Fibroblast of lung (primary cell): ENCODE data around the gene CWH43. TPM values are rescaled to one million over a fixed set of nuclear protein-coding genes. Genes with fewer than 3 reads are reported as not detected.

ENCODE experiments used
- DNase-seq, 2 donors: peaks; one replicate each; pipeline versions ENCODE4 v3.0.0 to v3.0.0-alpha.2; 2010; ENCODE audit warnings: low read depth in 2 of 2
- H2AFZ ChIP-seq: 2 replicates; pipeline ENCODE4 v1.5.1; 2012; ENCODE audit warnings: low read length, control low read depth, inconsistent platforms
- H3K27ac ChIP-seq: 2 replicates; pipeline ENCODE4 v1.5.1; 2011; ENCODE audit warnings: low read length, control low read depth; ENCODE audit not compliant: insufficient read depth
- H3K27me3 ChIP-seq: 2 replicates; pipeline ENCODE4 v1.5.1; 2011; ENCODE audit warnings: mild to moderate bottlenecking, low read length; ENCODE audit not compliant: control insufficient read depth, insufficient read depth
- H3K36me3 ChIP-seq: 2 replicates; pipeline ENCODE4 v1.5.1; 2011; ENCODE audit warnings: low read length; ENCODE audit not compliant: control insufficient read depth, insufficient read depth
- H3K4me1 ChIP-seq: 2 replicates; pipeline ENCODE4 v1.5.1; 2011; ENCODE audit warnings: low read length; ENCODE audit not compliant: control insufficient read depth, insufficient read depth; ENCODE audit errors: extremely low read depth
- H3K4me2 ChIP-seq: 2 replicates; pipeline ENCODE4 v1.5.1; 2011; ENCODE audit warnings: low read length, control low read depth; ENCODE audit not compliant: insufficient read depth; ENCODE audit errors: extremely low read depth
- H3K4me3 ChIP-seq, 4 experiments: fragments of 200-600 bp in 1 of 4; sonication (generic) in 1 of 4; replicated peaks in 1 of 4; 2 replicates each; pipeline ENCODE4 v1.5.1; 2011 to 2016; ENCODE audit warnings: low read length in 4 of 4, low read depth in 3 of 4, mild to moderate bottlenecking in 3 of 4, control low read depth in 2 of 4, inconsistent platforms in 1 of 4, mixed read lengths in 1 of 4; ENCODE audit not compliant: insufficient read depth in 1 of 4; ENCODE audit errors: control extremely low read depth in 1 of 4
- H3K79me2 ChIP-seq: 2 replicates; pipeline ENCODE4 v1.5.1; 2012; ENCODE audit warnings: mild to moderate bottlenecking, low read length, inconsistent platforms; ENCODE audit not compliant: control insufficient read depth, insufficient read depth
- H3K9ac ChIP-seq: 2 replicates; pipeline ENCODE4 v1.5.1; 2011; ENCODE audit warnings: mild to moderate bottlenecking, low read length, control low read depth; ENCODE audit not compliant: insufficient read depth
- H3K9me3 ChIP-seq: 2 replicates; pipeline ENCODE4 v1.5.1; 2012; ENCODE audit warnings: low read depth, low read length; ENCODE audit not compliant: control insufficient read depth, insufficient read depth
- H4K20me1 ChIP-seq: 2 replicates; pipeline ENCODE4 v1.5.1; 2011; ENCODE audit warnings: low read length; ENCODE audit not compliant: control insufficient read depth, insufficient read depth; ENCODE audit errors: extremely low read depth
- EZH2 ChIP-seq: IDR thresholded peaks from 2 replicates; pipeline ENCODE4 v1.5.1; 2012; ENCODE audit warnings: low read length, control low read depth, mild to moderate bottlenecking; ENCODE audit errors: missing control alignments
- polyA plus RNA-seq, 2 donors: library from polyadenylated mRNA; depleted of rRNA in 1 of 2; stranded (reverse) in 1 of 2; unstranded in 1 of 2; fragments of >200 nt; gene quantifications; 2 replicates each; pipeline ENCODE4 v1.2.1, GENCODE V29; 2011 to 2012; ENCODE audit warnings: missing spikeins in 1 of 2
- total RNA-seq: library from RNA; depleted of rRNA; stranded (reverse); fragments of >200 nt; gene quantifications from 2 replicates; pipeline ENCODE4 v1.2.1, GENCODE V29; 2014
- TF ChIP-seq, protein P1 (sequence below), 2 donors: IDR thresholded peaks in 1 of 2; conservative IDR thresholded peaks in 1 of 2; 1 replicate in 1 of 2; 2 replicates in 1 of 2; pipeline ENCODE4 v1.5.1; 2011 to 2012; ENCODE audit warnings: low read length in 2 of 2, control low read depth in 1 of 2, inconsistent platforms in 1 of 2, low read depth in 1 of 2, mild to moderate bottlenecking in 1 of 2

The CWH43 gene
- total and polyA plus RNA-seq, 2 donors (not counting 1 experiment from before 2014, with no cell fraction given) = not detected

DNA sequence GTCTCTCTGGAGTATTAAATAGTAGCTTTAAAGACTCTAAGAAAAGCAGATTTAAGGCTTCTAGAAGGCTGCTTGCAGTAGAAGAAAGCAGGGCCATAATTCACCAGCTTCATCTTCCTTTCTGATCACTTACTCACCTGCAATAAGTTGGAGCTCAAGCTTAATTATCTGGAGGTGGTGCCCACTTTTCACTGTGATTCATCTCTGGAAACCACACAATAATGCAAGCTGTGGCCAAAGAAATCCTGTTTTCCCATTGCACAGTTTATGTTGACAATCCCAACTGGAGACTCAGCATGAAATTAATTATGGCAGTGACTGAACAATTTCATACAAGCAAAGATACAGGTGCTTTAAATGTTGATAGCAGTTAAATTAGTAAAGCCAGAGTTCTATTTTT, 14.7 kb downstream of the CWH43 start:
- TF ChIP-seq EZH2 = no peak
- TF ChIP-seq, protein P1, sequence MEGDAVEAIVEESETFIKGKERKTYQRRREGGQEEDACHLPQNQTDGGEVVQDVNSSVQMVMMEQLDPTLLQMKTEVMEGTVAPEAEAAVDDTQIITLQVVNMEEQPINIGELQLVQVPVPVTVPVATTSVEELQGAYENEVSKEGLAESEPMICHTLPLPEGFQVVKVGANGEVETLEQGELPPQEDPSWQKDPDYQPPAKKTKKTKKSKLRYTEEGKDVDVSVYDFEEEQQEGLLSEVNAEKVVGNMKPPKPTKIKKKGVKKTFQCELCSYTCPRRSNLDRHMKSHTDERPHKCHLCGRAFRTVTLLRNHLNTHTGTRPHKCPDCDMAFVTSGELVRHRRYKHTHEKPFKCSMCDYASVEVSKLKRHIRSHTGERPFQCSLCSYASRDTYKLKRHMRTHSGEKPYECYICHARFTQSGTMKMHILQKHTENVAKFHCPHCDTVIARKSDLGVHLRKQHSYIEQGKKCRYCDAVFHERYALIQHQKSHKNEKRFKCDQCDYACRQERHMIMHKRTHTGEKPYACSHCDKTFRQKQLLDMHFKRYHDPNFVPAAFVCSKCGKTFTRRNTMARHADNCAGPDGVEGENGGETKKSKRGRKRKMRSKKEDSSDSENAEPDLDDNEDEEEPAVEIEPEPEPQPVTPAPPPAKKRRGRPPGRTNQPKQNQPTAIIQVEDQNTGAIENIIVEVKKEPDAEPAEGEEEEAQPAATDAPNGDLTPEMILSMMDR (conservative IDR thresholded peaks at IDR 0.05 in 1 of 2, IDR thresholded peaks at IDR 0.05 in 1 of 2; ENCODE audit: low read depth in 1 of 2, low read length in 2 of 2) = no peak
- Histone ChIP-seq H3K9me3 (no peaks in the 10 kb centered on the region), H3K27me3 (no peaks in the 10 kb centered on the region), H3K79me2 (no peaks in the 10 kb centered on the region), H3K9ac (no peak overlapping the region), H3K36me3 (no peaks in the 10 kb centered on the region), H4K20me1 (no peaks in the 10 kb centered on the region), H3K4me2 (no peak overlapping the region), H2AFZ (no peak overlapping the region), H3K4me3 (no peak overlapping the region), H3K27ac (no peak overlapping the region), H3K4me1 (no peaks in the 10 kb centered on the region)
- no peak for DNase-seq

DNA sequence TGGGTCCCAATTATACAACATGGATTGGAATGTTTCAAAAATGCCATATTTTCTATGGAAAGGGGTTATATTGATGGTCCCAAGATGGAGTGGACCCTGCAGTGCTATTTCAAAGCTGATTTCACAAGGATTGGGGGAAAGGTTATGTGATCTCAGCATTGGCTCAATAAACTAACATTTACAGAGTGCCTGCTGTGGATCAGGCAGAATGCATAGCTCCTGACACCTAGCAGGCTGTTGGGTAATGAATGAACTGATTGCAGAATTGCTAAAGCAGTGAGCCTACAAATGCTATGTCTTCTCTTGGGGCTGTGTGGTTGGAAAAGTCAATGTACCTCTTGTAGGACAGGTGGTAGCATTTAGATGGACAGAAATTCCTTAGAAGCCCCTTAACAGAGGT, 16.9 kb downstream of the CWH43 start:
- Histone ChIP-seq H3K9ac (no peak overlapping the region), H3K4me3 (no peak overlapping the region), H3K27ac (no peak overlapping the region), H3K4me1 (no peaks in the 10 kb centered on the region), H3K27me3 (no peaks in the 10 kb centered on the region), H3K79me2 (no peaks in the 10 kb centered on the region), H3K9me3 (no peaks in the 10 kb centered on the region), H3K4me2 (no peak overlapping the region), H2AFZ (no peak overlapping the region), H4K20me1 (no peaks in the 10 kb centered on the region), H3K36me3 (no peaks in the 10 kb centered on the region)
- DNase-seq = no peak
- TF ChIP-seq EZH2 = no peak
- TF ChIP-seq, protein P1 (conservative IDR thresholded peaks at IDR 0.05 in 1 of 2, IDR thresholded peaks at IDR 0.05 in 1 of 2; ENCODE audit: low read depth in 1 of 2, low read length in 2 of 2) = no peak

DNA sequence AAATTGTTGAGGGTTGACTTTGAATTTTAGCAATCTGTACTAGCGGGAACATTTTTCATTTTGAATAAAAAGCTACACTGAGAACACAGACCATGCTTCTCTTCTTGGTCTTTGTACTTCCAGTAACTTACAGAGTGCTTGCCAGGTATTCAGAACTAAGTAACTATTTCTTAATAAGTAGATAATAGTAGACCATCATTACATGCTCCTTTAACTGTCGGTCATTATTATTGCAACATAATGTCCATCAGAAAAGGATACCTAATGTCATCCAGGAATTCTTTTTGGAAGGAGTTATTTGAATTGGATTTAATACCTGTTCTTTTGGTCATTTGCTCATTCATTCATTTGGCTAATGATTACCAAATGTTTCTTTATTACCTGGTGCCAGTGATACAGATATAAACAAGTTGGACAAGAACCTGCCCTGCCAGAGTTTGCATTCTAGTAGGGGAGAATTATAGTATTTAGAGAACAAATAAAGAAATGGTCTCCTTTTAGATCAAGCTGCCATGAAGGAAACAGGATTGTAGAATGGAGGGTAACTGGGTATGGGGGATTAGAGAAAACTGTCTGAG, 32.7 kb downstream of the CWH43 start:
- H3K36me3 ChIP-seq = no peaks in the 10 kb centered on the region
- no peak overlapping the region for H2AFZ ChIP-seq
- no peaks in the 10 kb centered on the region for H3K27me3 ChIP-seq
- no peak overlapping the region for H3K9ac ChIP-seq
- H3K79me2 ChIP-seq = no peaks in the 10 kb centered on the region
- TF ChIP-seq EZH2 = no peak
- TF ChIP-seq, protein P1 (conservative IDR thresholded peaks at IDR 0.05 in 1 of 2, IDR thresholded peaks at IDR 0.05 in 1 of 2; ENCODE audit: low read depth in 1 of 2, low read length in 2 of 2) = no peak
- H3K4me2 ChIP-seq = no peak overlapping the region
- DNase-seq = no peak
- H3K9me3 ChIP-seq = no peaks in the 10 kb centered on the region
- no peak overlapping the region for H3K4me3 ChIP-seq
- no peaks in the 10 kb centered on the region for H4K20me1 ChIP-seq
- no peaks in the 10 kb centered on the region for H3K4me1 ChIP-seq
- H3K27ac ChIP-seq = no peak overlapping the region
